ENCODE results near the gene RSF1.
"Not testable (repeated sequence)": the region's sequence is repeated elsewhere in the genome, so short reads cannot be mapped to it uniquely, and the experiment has no call there.

RSF1 gene

GRCh38 chr11:77820565-77821348 lies at the start of gene RSF1, which contains the start of gene AAMDC:
Gene RSF1 (minus strand): TSS chr11:77820722. CDS start chr11:77820714, 8 bp downstream.
Gene AAMDC (plus strand): TSS chr11:77821144. CDS start chr11:77842497, 21,353 bp downstream.
- DNase-seq (peak; percentile 97), ATAC-seq (peak; percentile 91)

- ATAC-seq (no peak), DNase-seq (no peak)
Observed at GRCh38 chr11:77868744-77869143, 48.2 kb upstream of the RSF1 start.

GRCh38 chr11:77866336-77866735 lies 45.8 kb upstream of the RSF1 start:
- ATAC-seq (no peak), DNase-seq (no peak)

GRCh38 chr11:77865805-77866204 lies 45.3 kb upstream of the RSF1 start:
- DNase-seq = no peak
- no peak for ATAC-seq

- not testable (repeated sequence) for ATAC-seq, DNase-seq
Observed at GRCh38 chr11:77861444-77861843, 40.9 kb upstream of the RSF1 start.

- DNase-seq, ATAC-seq: not testable (repeated sequence)
Observed at GRCh38 chr11:77857906-77858457, 37.5 kb upstream of the RSF1 start.

GRCh38 chr11:77854838-77855237 lies 34.3 kb upstream of the RSF1 start:
- peak; percentile 3 for DNase-seq

GRCh38 chr11:77851503-77851902 lies 31.0 kb upstream of the RSF1 start:
- no peak for DNase-seq
- no peak for ATAC-seq

More at GRCh38 chr11:77854838-77855237, 34.3 kb upstream of the RSF1 start:
- ATAC-seq = no peak

GRCh38 chr11:77843700-77844099 lies 23.2 kb upstream of the RSF1 start:
- not testable (repeated sequence) for DNase-seq, ATAC-seq

GRCh38 chr11:77842441-77843121 lies 22.1 kb upstream of the RSF1 start:
- ATAC-seq (no peak), DNase-seq (no peak)

GRCh38 chr11:77833302-77833701 lies 12.8 kb upstream of the RSF1 start:
- DNase-seq = no peak
- no peak for ATAC-seq

GRCh38 chr11:77828926-77829325 lies 8.4 kb upstream of the RSF1 start:
- no peak for ATAC-seq

GRCh38 chr11:77823775-77824174 lies 3.3 kb upstream of the RSF1 start:
- no peak for DNase-seq
- no peak for ATAC-seq

More at GRCh38 chr11:77828926-77829325, 8.4 kb upstream of the RSF1 start:
- DNase-seq = no peak

GRCh38 chr11:77822126-77822525 lies 1.6 kb upstream of the RSF1 start:
- not testable (repeated sequence) for ATAC-seq, DNase-seq

GRCh38 chr11:77821349-77821851 lies 878 bp upstream of the RSF1 start:
- ATAC-seq (no peak), DNase-seq (peak; percentile 29)

GRCh38 chr11:77819921-77820564 lies 479 bp downstream of the RSF1 start:
- peak; percentile 52 for DNase-seq
- peak; percentile 1 for ATAC-seq

- ATAC-seq (peak; percentile 75), DNase-seq (peak; percentile 87)
Observed at GRCh38 chr11:77819411-77819920, 1.1 kb downstream of the RSF1 start.

GRCh38 chr11:77815459-77815858 lies 5.1 kb downstream of the RSF1 start:
- ATAC-seq (no peak), DNase-seq (no peak)

GRCh38 chr11:77814848-77815247 lies 5.7 kb downstream of the RSF1 start:
- ATAC-seq = no peak
- DNase-seq = no peak

- no peak for ATAC-seq
- no peak for DNase-seq
Observed at GRCh38 chr11:77813256-77813655, 7.3 kb downstream of the RSF1 start.

- DNase-seq (no peak), ATAC-seq (no peak)
Observed at GRCh38 chr11:77806993-77807392, 13.5 kb downstream of the RSF1 start.

- ATAC-seq = no peak
- DNase-seq = no peak
Observed at GRCh38 chr11:77806415-77806814, 14.1 kb downstream of the RSF1 start.
